Esophagus squamous epithelium (tissue), 5 donors: ENCODE data around the gene LRP4. TPM values are rescaled to one million over a fixed set of nuclear protein-coding genes. Genes with fewer than 3 reads are reported as not detected.

Experiments
- DNase-seq: peaks from one replicate; lab custom pipeline; 2025; lab: John Stamatoyannopoulos, UW
- H3K27ac ChIP-seq, 4 donors: fragments of 200-600 bp; sonication (generic); one replicate each; pipeline ENCODE4 v1.5.1; 2016 to 2019; ENCODE audit warnings: mild to moderate bottlenecking in 1 of 4
- H3K27me3 ChIP-seq, 4 donors: fragments of 200-600 bp; sonication (generic); 1 replicate in 3 of 4; 2 replicates in 1 of 4; pipeline versions ENCODE4 v1.5.1 to v1.6.0; 2017 to 2021; ENCODE audit warnings: antibody characterized with exemption in 1 of 4
- H3K36me3 ChIP-seq, 3 donors: fragments of 200-600 bp; sonication (generic); one replicate each; pipeline ENCODE4 v1.5.1; 2016 to 2019
- H3K4me1 ChIP-seq, 3 donors: fragments of 200-600 bp; sonication (generic); one replicate each; pipeline ENCODE4 v1.5.1; 2017 to 2019
- H3K4me3 ChIP-seq, 4 donors: fragments of 200-600 bp; sonication (generic); 1 replicate in 3 of 4; 2 replicates in 1 of 4; pipeline ENCODE4 v1.5.1; 2016 to 2019; ENCODE audit warnings: mild to moderate bottlenecking in 2 of 4, moderate library complexity in 1 of 4
- H3K9me3 ChIP-seq, 3 donors: fragments of 200-600 bp; sonication (generic); one replicate each; pipeline ENCODE4 v1.5.1; 2016 to 2019
- POLR2A ChIP-seq, 4 donors: fragments of 450-650 bp; IDR thresholded peaks; one replicate each; pipeline ENCODE4 v1.6.1; 2017; ENCODE audit warnings: antibody characterized with exemption in 4 of 4, mild to moderate bottlenecking in 4 of 4, moderate library complexity in 3 of 4
- WGBS, 2 donors: methylation state at CpG; one replicate each; pipeline ENCODE4 v1.1.5; 2018; 5-methylcytosine and 5-hydroxymethylcytosine counted together
- intact Hi-C: fragments of 100-400 bp; cut with DNase I; formaldehyde crosslinking; loops from one replicate; pipeline ENCODE4 v1.15.0; 2022
- total RNA-seq, 4 donors: library from RNA; depleted of rRNA; stranded (reverse); fragments of >200 nt; gene quantifications; one replicate each; pipeline ENCODE4 v1.1.0, GENCODE V29; 2016
- TF ChIP-seq, protein P1 (sequence below), 6 experiments: fragments of 450-650 bp in 4 of 6; fragments of 200-600 bp in 2 of 6; sonication (generic) in 2 of 6; IDR thresholded peaks; one replicate each; pipeline ENCODE4 v1.5.1; 2016 to 2019; ENCODE audit warnings: antibody characterized with exemption in 6 of 6, mild to moderate bottlenecking in 4 of 6, moderate library complexity in 4 of 6
- donor health status: DM: yes; HTN: yes; CAD: no.

Gene LRP4
- total RNA-seq, 4 donors from 2014 or later, result 2.5 to 9.5 (median 5.9) TPM

DNA sequence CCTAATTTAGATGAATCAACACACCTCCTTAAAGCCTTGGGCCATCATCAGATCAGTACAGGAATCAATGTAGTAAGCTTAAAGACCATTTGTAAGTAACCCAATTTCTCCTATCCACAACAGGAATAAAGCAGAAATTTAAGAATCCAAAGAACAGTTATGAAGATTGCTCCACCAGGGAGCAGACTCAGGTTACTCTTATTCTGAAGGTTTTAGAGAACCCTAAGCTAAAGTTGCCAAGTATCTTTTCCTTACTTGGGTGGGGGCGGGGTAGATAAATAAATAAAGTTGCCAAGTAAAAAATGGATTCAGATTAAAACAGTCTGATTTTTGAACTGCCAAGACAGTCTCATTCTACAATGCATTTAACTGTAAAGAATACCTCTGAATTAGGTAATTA is 90.4 kb downstream of the LRP4 start:
- H3K27ac ChIP-seq, result no peak overlapping the region
- 54 to 67% methylated on average over 1 of the region's 1 CpG for WGBS, 2 donors
- TF ChIP-seq POLR2A (IDR thresholded peaks at IDR 0.05), result no peak
- TF ChIP-seq, protein P1, sequence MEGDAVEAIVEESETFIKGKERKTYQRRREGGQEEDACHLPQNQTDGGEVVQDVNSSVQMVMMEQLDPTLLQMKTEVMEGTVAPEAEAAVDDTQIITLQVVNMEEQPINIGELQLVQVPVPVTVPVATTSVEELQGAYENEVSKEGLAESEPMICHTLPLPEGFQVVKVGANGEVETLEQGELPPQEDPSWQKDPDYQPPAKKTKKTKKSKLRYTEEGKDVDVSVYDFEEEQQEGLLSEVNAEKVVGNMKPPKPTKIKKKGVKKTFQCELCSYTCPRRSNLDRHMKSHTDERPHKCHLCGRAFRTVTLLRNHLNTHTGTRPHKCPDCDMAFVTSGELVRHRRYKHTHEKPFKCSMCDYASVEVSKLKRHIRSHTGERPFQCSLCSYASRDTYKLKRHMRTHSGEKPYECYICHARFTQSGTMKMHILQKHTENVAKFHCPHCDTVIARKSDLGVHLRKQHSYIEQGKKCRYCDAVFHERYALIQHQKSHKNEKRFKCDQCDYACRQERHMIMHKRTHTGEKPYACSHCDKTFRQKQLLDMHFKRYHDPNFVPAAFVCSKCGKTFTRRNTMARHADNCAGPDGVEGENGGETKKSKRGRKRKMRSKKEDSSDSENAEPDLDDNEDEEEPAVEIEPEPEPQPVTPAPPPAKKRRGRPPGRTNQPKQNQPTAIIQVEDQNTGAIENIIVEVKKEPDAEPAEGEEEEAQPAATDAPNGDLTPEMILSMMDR (IDR thresholded peaks at IDR 0.05), result no peak
- peaks cover 9 to 51% (median 13%) of the 10 kb centered on the region in 3 donors for H3K4me1 ChIP-seq
- no peak for DNase-seq
- H3K4me3 ChIP-seq, result no peak overlapping the region
- H3K27me3 ChIP-seq, result no peaks in the 10 kb centered on the region
- intact Hi-C loops, result no loop called here
- H3K9me3 ChIP-seq, result no peaks in the 10 kb centered on the region
- no peaks in the 10 kb centered on the region for H3K36me3 ChIP-seq

DNA sequence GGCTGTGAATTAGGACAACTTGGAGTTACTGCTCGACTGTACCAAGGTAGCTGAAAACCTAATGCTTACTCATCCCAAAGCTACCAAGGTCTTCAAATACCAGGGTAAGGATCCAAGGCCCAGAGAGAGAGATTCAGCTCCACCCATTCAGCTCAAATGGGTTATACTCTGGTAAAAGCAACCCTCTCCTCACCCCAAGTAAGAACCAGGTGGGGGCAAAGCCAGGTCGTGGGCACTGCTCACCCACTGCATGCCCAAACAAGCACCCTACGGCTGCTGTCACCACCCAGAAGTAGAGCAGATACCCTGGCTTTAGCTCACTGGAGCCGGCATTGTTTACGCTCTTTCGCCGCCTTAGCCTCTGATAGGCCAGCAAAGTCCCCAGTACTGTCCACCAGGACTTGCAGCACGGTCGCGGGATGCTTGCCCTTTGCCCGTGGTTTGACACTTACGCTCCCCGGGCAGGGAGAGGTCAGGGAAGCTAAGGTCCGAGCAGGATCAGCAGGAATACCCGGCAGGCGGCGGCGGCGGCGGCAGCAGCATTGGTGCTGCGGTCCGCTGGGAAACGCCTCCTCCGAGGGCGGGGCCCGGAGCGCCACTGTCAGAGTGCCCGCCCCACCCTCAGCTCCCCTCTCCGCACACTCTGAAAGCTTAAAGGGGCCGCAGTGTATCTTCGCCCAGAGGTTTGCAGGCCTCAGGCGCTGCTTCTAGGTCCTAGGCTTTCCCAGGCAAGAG is 91.9 kb downstream of the LRP4 start:
- Histone ChIP-seq H3K9me3 (no peaks in the 10 kb centered on the region), H3K27ac (peak overlapping the region; percentile 72 to 86 (median 84)), H3K36me3 (no peaks in the 10 kb centered on the region), H3K4me3 (peak overlapping the region; percentile 50 to 78 (median 66)), H3K27me3 (no peaks in the 10 kb centered on the region), H3K4me1 (peaks cover 9 to 41% (median 13%) of the 10 kb centered on the region in 3 donors)
- intact Hi-C loops, result no loop called here
- TF ChIP-seq, protein P1 (IDR thresholded peaks at IDR 0.05), result peak in 1 of 6 experiments; percentile 23
- TF ChIP-seq POLR2A (IDR thresholded peaks at IDR 0.05), result no peak
- no peak for DNase-seq
- WGBS, 2 donors, result 0 to 25% methylated on average over 1 to 2 of the region's 32 CpGs

DNA sequence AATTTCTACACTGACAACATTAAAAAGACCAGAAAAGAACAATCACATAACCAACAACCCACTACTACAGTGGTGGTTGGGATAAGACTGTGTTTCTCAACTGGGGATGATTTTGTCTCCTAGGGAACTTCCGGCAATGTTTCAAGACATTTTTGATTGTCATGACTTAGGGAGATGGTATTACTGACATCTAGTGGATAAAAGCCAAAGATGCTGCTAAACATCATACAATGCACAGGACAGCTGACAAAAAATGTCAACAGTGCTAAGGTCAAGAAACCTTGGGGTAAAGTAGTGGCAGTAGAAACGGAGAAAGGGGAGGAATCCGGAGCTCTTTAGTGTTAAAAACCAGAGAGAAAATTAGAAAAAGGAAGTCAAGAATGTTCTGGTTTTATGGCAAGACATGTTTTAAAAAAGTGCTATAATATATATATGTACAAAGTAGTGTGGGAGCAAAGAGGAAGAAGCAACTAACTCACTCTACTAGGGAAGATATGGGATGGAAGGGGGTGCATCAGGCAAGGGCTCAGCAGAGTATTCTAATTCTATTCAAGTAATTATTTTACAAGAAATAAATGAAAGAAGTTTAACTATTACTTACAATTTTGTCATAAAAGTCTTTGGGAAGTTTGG is 109.4 kb downstream of the LRP4 start:
- Histone ChIP-seq H3K4me3 (no peak overlapping the region), H3K27me3 (no peaks in the 10 kb centered on the region), H3K4me1 (no peaks in the 10 kb centered on the region), H3K27ac (no peak overlapping the region), H3K9me3 (no peaks in the 10 kb centered on the region), H3K36me3 (peaks cover 0 to 91% (median 0%) of the 10 kb centered on the region in 3 donors)
- DNase-seq, result no peak
- TF ChIP-seq POLR2A (IDR thresholded peaks at IDR 0.05), result no peak
- TF ChIP-seq, protein P1 (IDR thresholded peaks at IDR 0.05), result peak in 1 of 6 experiments; percentile 33
- 70 to 75% methylated on average over 3 of the region's 3 CpGs for WGBS, 2 donors
- intact Hi-C loops, result no loop called here

Other genes starting within 250 kb of the LRP4 start
- gene ARHGAP1, start 217.9 kb downstream of the LRP4 start, total RNA-seq, result 10 to 100 TPM; 39.2 to 53.6 (median 45.8) TPM
- 10 to 100 TPM in 3 of 4 donors, 1 to 10 TPM in 1; 5.2 to 15.1 (median 13.5) TPM for gene ZNF408, start 217.5 kb downstream of the LRP4 start, total RNA-seq
- gene F2, start 199.3 kb downstream of the LRP4 start, total RNA-seq, result under 1 TPM in 1 of 4 donors, not detected in 3; 0.19 TPM
- gene CKAP5, start 72.3 kb downstream of the LRP4 start, total RNA-seq, result 10 to 100 TPM; 18.2 to 36.9 (median 29.7) TPM
- 10 to 100 TPM in 3 of 4 donors, 1 to 10 TPM in 1; 9.4 to 19.6 (median 16.4) TPM for gene CSTPP1, start 18.2 kb upstream of the LRP4 start, total RNA-seq